Keratinocyte (primary cell): ENCODE results near the gene RSPH9. TPM values are rescaled to one million over a fixed set of nuclear protein-coding genes. Genes with fewer than 3 reads are reported as not detected.

ENCODE experiments used
- DNase-seq: peaks from one replicate; pipeline ENCODE4 v3.0.0-alpha.2; 2011; ENCODE audit warnings: low read depth, missing footprints, low spot score
- FAIRE-seq: peaks from 2 replicates; lab custom pipeline; 2011; peaks lifted over from hg19 to GRCh38; lab: Jason Lieb, UNC
- H2AFZ ChIP-seq: 2 replicates; pipeline ENCODE4 v1.6.0; 2012; ENCODE audit warnings: low read length, control low read depth, inconsistent platforms; ENCODE audit not compliant: control insufficient read depth
- H3K27ac ChIP-seq: 2 replicates; pipeline ENCODE4 v1.5.1; 2011; ENCODE audit warnings: low read length; ENCODE audit not compliant: control insufficient read depth, insufficient read depth
- H3K27me3 ChIP-seq: 3 replicates; pipeline ENCODE4 v1.6.0; 2011; ENCODE audit warnings: low read length; ENCODE audit not compliant: control insufficient read depth, insufficient read depth; ENCODE audit errors: extremely low read depth
- H3K36me3 ChIP-seq, 2 experiments: 2 replicates in 1 of 2; 3 replicates in 1 of 2; pipeline ENCODE4 v1.5.1; 2011; ENCODE audit warnings: low read length in 2 of 2, mild to moderate bottlenecking in 1 of 2; ENCODE audit not compliant: control insufficient read depth in 2 of 2, insufficient read depth in 2 of 2; ENCODE audit errors: extremely low read depth in 1 of 2
- H3K4me1 ChIP-seq: 3 replicates; pipeline ENCODE4 v1.5.1; 2011; ENCODE audit warnings: low read length; ENCODE audit not compliant: control insufficient read depth, insufficient read depth; ENCODE audit errors: extremely low read depth
- H3K4me2 ChIP-seq: 3 replicates; pipeline ENCODE4 v1.6.0; 2011; ENCODE audit warnings: low read depth, low read length; ENCODE audit not compliant: control insufficient read depth, insufficient read depth; ENCODE audit errors: extremely low read depth
- H3K4me3 ChIP-seq, 3 experiments: fragments of 200-600 bp in 1 of 3; sonication (generic) in 1 of 3; 2 replicates in 2 of 3; 3 replicates in 1 of 3; pipeline ENCODE4 v1.5.1; 2011 to 2016; ENCODE audit warnings: low read length in 3 of 3, mild to moderate bottlenecking in 3 of 3, control low read depth in 2 of 3, inconsistent platforms in 1 of 3, low read depth in 1 of 3, mixed read lengths in 1 of 3, mixed run types in 1 of 3, moderate library complexity in 1 of 3; ENCODE audit not compliant: control insufficient read depth in 2 of 3, insufficient read depth in 2 of 3; ENCODE audit errors: extremely low read depth in 1 of 3
- H3K79me2 ChIP-seq: 2 replicates; pipeline ENCODE4 v1.6.0; 2012; ENCODE audit warnings: low read length; ENCODE audit not compliant: control insufficient read depth, insufficient read depth
- H3K9ac ChIP-seq: 3 replicates; pipeline ENCODE4 v1.6.0; 2011; ENCODE audit warnings: low read length; ENCODE audit not compliant: control insufficient read depth, insufficient read depth; ENCODE audit errors: extremely low read depth
- H3K9me1 ChIP-seq: 3 replicates; pipeline ENCODE4 v1.6.0; 2011; ENCODE audit warnings: low read length; ENCODE audit not compliant: control insufficient read depth, insufficient read depth; ENCODE audit errors: extremely low read depth
- H3K9me3 ChIP-seq: 2 replicates; pipeline ENCODE4 v1.5.1; 2012; ENCODE audit warnings: low read depth, low read length; ENCODE audit not compliant: control insufficient read depth
- H4K20me1 ChIP-seq: 3 replicates; pipeline ENCODE4 v1.6.0; 2011; ENCODE audit warnings: low read length; ENCODE audit not compliant: control insufficient read depth, insufficient read depth; ENCODE audit errors: extremely low read depth
- CTCF ChIP-seq, 3 experiments: IDR thresholded peaks in 1 of 3; conservative IDR thresholded peaks in 1 of 3; optimal IDR thresholded peaks in 1 of 3; 2 replicates in 2 of 3; 3 replicates in 1 of 3; pipeline versions ENCODE3 to v1.5.1; 2011; ENCODE audit warnings: low read length in 3 of 3, mild to moderate bottlenecking in 3 of 3, moderate library complexity in 2 of 3, control low read depth in 1 of 3, inconsistent platforms in 1 of 3; ENCODE audit not compliant: insufficient read depth in 2 of 3; ENCODE audit errors: extremely low read depth in 1 of 3
- EZH2 ChIP-seq: IDR thresholded peaks from one replicate; pipeline ENCODE4 v1.6.1; 2012; ENCODE audit warnings: inconsistent platforms, mild to moderate bottlenecking, low read length, moderate library complexity
- dilution Hi-C: fragments of 300-500 bp; cut with MboI; formaldehyde crosslinking; loops from one replicate; pipeline ENCODE4 v1.7.0; 2020; ENCODE audit warnings: low sequenced_read_pairs; ENCODE audit not compliant: extremely low pct_ligation_motif_present
- polyA plus RNA-seq, 5 experiments: library from polyadenylated mRNA; depleted of rRNA in 3 of 5; stranded (reverse) in 3 of 5; stranded (forward) in 1 of 5; unstranded in 1 of 5; fragments of >200 nt; gene quantifications; 1 replicate in 1 of 5; 2 replicates in 3 of 5; 3 replicates in 1 of 5; pipeline versions ENCODE4 v1.2.1 to v1.2.3, GENCODE V29; 2011 to 2012; ENCODE audit warnings: missing spikeins in 2 of 5, low read depth in 1 of 5, low replicate concordance in 1 of 5

RSPH9 gene
- polyA plus RNA-seq, 1 donor (not counting 4 experiments of a cell fraction or from before 2014, with no cell fraction given): not detected

DNA sequence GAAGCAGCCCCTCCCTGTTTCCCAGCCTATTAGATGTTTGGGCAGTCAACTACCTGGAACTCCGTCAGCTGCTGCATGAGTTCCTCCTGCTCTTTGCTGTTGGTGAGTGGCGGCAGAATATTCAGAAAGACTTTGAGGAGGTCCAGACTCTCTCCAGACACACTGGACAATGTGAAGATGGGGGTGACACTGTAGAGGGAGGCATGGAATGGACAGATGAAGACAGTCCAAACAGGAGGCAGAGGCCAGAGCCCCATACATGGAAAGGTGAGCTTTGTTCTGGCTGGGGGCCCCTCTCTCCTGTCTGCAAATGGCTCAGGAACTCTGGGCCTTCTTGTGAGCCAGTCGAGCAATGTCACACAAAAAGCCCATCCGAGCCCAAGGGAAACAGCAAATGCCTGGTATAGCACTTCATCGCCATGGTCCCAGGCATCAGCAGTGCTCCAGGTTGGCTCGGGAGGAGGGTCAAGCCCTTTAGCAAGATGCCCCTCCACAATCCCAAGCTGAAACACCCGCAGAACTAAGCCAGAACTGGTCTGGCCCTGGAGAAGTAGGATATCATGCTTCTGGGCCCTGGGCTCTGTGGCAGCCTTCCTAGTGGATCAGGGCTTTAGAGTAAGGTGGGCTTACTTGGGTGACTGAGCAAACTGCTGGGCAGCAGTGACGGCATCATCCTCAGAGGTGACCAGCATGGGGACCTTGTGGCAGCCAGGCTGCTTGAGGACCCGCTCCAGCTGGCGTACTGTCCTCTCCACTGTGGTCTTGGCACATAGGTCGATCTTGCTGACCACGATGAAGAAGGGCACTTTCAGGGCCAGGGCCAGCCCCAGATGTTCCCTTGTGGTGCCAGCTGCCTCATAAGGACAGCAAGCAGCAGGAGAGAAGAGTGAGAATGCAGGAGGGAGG, 20.7 kb upstream of the RSPH9 start:
- H3K4me1 ChIP-seq: peaks cover 14% of the 10 kb centered on the region
- H2AFZ ChIP-seq: no peak overlapping the region
- peaks cover 2% of the 10 kb centered on the region for H4K20me1 ChIP-seq
- peaks cover 44 to 49% of the 10 kb centered on the region in 2 experiments for H3K36me3 ChIP-seq
- no peaks in the 10 kb centered on the region for H3K9me1 ChIP-seq
- H3K27me3 ChIP-seq: no peaks in the 10 kb centered on the region
- H3K4me3 ChIP-seq: no peak overlapping the region
- no peaks in the 10 kb centered on the region for H3K9me3 ChIP-seq
- no peak overlapping the region for H3K4me2 ChIP-seq
- FAIRE-seq (no peak), DNase-seq (no peak)
- TF ChIP-seq CTCF (optimal IDR thresholded peaks at IDR 0.05 in 1 of 3, IDR thresholded peaks at IDR 0.05 in 1 of 3, conservative IDR thresholded peaks at IDR 0.05 in 1 of 3; ENCODE audit: extremely low read depth in 1 of 3, insufficient read depth in 2 of 3, low read length in 3 of 3): no peak
- no peak for TF ChIP-seq EZH2
- peaks cover 20% of the 10 kb centered on the region for H3K79me2 ChIP-seq
- no peak overlapping the region for H3K9ac ChIP-seq
- no peak overlapping the region for H3K27ac ChIP-seq
- dilution Hi-C loops: no loop called here

DNA sequence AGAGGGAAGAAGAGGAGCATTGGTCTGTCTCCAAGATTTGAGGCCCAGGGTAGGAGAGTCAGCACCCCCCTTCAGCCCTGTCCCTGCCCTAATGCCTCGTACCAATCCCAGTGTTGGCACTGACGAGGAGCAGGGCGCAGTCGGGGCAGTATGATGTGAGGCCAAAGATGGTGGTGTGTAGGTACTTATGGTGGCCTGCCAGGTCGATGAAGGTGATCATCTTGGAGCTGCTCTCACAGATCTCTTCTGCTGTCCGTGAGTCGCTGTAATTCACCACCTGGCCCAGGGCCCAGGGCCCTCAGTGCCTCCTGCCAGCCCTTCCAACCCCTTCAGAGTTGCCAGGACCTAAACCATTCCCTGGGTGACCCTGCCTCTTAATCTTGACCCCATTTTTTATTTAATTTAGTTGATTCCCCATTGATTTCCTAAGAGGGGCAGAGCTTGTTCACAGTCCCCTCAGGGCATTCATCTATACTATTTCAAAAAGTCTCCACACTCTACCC, 20.0 kb upstream of the RSPH9 start:
- dilution Hi-C loops: no loop called here
- no peak for DNase-seq
- Histone ChIP-seq H3K36me3 (peaks cover 44 to 49% of the 10 kb centered on the region in 2 experiments), H3K9me3 (no peaks in the 10 kb centered on the region), H3K79me2 (peaks cover 20% of the 10 kb centered on the region), H3K9ac (no peak overlapping the region), H3K27me3 (no peaks in the 10 kb centered on the region), H3K4me2 (no peak overlapping the region), H4K20me1 (peaks cover 2% of the 10 kb centered on the region), H3K4me1 (peaks cover 14% of the 10 kb centered on the region), H3K9me1 (no peaks in the 10 kb centered on the region), H2AFZ (no peak overlapping the region), H3K27ac (no peak overlapping the region), H3K4me3 (no peak overlapping the region)
- no peak for FAIRE-seq
- TF ChIP-seq EZH2 (no peak), CTCF (optimal IDR thresholded peaks at IDR 0.05 in 1 of 3, IDR thresholded peaks at IDR 0.05 in 1 of 3, conservative IDR thresholded peaks at IDR 0.05 in 1 of 3; ENCODE audit: extremely low read depth in 1 of 3, insufficient read depth in 2 of 3, low read length in 3 of 3) (no peak)
